ENCODE data around the gene CEP97. TPM values are rescaled to one million over a fixed set of nuclear protein-coding genes. Genes with fewer than 3 reads are reported as not detected.
A peak's percentile ranks its signal among the peaks of the same experiment; 100 is the strongest.

CEP97 gene
- total and polyA plus RNA-seq, 11 donors: 1.9 to 12.3 (median 6.8) TPM

DNA sequence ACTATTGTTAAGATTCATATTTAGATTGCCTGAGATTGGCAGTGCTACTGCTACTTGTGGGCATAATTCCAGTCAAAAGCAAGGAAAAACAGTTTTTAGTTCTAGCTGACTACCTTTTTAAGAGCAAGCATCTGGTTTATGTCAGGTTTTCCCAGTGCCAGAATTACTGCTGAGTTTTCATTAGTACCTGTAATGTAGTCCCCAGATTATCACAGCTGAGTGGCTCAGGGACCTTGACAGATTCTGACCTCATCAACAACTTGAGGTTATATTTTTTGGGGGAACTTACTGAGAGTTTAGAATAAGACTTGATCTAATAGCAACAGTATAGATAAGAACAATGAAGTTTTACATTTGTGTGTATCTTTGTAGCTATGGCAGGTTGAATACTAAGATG is 85.6 kb downstream of the CEP97 start:
- intact Hi-C loops (cut with DNase I): loop anchor here in 5 of 10 donors (2.0 to 10.0 kb wide), 5 partner anchors 37 to 727 kb away; partner anchors contain the start of gene NFKBIZ (in 1 of the 5)
- Histone ChIP-seq H3K9me3 (peaks cover 0 to 6% (median 0%) of the 10 kb centered on the region in 12 donors), H3K27ac (peak overlapping the region in 2 of 12 donors; percentile 31 to 63), H3K4me3 (no peak overlapping the region), H3K4me1 (peaks cover 0 to 30% (median 18%) of the 10 kb centered on the region in 12 donors), H3K36me3 (peaks cover 0 to 28% (median 6%) of the 10 kb centered on the region in 9 donors), H3K27me3 (no peaks in the 10 kb centered on the region)
- ATAC-seq (no peak), DNase-seq (no peak)
- TF ChIP-seq, protein P1, sequence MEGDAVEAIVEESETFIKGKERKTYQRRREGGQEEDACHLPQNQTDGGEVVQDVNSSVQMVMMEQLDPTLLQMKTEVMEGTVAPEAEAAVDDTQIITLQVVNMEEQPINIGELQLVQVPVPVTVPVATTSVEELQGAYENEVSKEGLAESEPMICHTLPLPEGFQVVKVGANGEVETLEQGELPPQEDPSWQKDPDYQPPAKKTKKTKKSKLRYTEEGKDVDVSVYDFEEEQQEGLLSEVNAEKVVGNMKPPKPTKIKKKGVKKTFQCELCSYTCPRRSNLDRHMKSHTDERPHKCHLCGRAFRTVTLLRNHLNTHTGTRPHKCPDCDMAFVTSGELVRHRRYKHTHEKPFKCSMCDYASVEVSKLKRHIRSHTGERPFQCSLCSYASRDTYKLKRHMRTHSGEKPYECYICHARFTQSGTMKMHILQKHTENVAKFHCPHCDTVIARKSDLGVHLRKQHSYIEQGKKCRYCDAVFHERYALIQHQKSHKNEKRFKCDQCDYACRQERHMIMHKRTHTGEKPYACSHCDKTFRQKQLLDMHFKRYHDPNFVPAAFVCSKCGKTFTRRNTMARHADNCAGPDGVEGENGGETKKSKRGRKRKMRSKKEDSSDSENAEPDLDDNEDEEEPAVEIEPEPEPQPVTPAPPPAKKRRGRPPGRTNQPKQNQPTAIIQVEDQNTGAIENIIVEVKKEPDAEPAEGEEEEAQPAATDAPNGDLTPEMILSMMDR (IDR thresholded peaks at IDR 0.05): no peak
- no peak for TF ChIP-seq POLR2A (IDR thresholded peaks at IDR 0.05)

DNA sequence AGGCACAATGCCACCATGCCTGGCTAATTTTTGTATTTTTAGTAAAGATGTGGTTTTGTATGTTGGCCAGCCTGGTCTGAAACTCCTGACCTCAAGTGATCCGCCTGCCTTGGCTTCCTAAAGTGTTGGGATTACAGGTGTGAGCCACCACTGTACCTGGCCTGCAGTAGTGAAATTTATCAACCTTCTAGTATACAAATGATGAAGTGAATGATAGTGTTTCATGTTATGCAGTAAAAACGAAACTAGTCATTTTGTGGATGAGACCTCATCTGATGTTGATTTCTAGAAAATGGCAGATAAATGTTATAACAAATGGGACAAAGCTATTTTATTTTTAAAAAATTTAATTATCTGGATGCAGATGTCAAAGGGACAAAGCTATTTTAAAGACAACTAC is 87.5 kb downstream of the CEP97 start:
- Histone ChIP-seq H3K4me3 (no peak overlapping the region), H3K9me3 (peaks cover 0 to 6% (median 0%) of the 10 kb centered on the region in 12 donors), H3K36me3 (peaks cover 0 to 20% (median 7%) of the 10 kb centered on the region in 9 donors), H3K27me3 (no peaks in the 10 kb centered on the region), H3K27ac (no peak overlapping the region), H3K4me1 (peaks cover 0 to 35% (median 20%) of the 10 kb centered on the region in 12 donors)
- intact Hi-C loops (cut with DNase I): loop anchor here in 7 of 10 donors (2.0 to 10.0 kb wide), 5 partner anchors 35 to 725 kb away; partner anchors contain the start of gene NFKBIZ (in 1 of the 7)
- ATAC-seq: no peak
- no peak for DNase-seq
- WGBS, 4 donors: 92 to 97% (median 94%) methylated on average over 2 of the region's 2 CpGs
- no peak for TF ChIP-seq POLR2A (IDR thresholded peaks at IDR 0.05)
- TF ChIP-seq, protein P1 (IDR thresholded peaks at IDR 0.05): no peak

DNA sequence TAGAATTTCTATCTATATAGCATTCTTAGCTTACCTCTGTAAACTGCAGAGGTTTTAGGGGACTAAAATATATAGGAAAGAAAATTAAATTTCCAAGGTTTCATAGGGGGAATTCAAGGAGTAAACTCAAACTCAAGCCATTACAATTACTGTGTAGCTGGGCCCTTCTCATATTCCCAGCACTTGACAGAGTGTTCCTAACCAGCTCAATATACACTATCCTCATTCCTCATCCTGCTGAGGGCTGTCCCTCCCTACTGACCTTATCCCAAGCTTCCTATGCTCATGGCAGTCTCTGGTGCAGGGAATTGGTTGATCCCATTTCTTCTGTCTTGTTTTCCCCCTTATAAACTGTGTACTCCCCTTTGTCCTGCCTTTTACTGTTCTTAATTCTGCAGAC is 88.5 kb downstream of the CEP97 start:
- Histone ChIP-seq H3K27me3 (no peaks in the 10 kb centered on the region), H3K4me3 (no peak overlapping the region), H3K9me3 (peaks cover 0 to 6% (median 0%) of the 10 kb centered on the region in 12 donors), H3K36me3 (peaks cover 0 to 20% (median 13%) of the 10 kb centered on the region in 9 donors), H3K4me1 (peaks cover 0 to 39% (median 20%) of the 10 kb centered on the region in 12 donors), H3K27ac (no peak overlapping the region)
- intact Hi-C loops (cut with DNase I): loop anchor here in 7 of 10 donors (2.0 to 10.0 kb wide), 5 partner anchors 34 to 724 kb away; partner anchors contain the start of gene NFKBIZ (in 1 of the 7)
- ATAC-seq (no peak), DNase-seq (no peak)
- TF ChIP-seq, protein P1 (IDR thresholded peaks at IDR 0.05): no peak
- no peak for TF ChIP-seq POLR2A (IDR thresholded peaks at IDR 0.05)

DNA sequence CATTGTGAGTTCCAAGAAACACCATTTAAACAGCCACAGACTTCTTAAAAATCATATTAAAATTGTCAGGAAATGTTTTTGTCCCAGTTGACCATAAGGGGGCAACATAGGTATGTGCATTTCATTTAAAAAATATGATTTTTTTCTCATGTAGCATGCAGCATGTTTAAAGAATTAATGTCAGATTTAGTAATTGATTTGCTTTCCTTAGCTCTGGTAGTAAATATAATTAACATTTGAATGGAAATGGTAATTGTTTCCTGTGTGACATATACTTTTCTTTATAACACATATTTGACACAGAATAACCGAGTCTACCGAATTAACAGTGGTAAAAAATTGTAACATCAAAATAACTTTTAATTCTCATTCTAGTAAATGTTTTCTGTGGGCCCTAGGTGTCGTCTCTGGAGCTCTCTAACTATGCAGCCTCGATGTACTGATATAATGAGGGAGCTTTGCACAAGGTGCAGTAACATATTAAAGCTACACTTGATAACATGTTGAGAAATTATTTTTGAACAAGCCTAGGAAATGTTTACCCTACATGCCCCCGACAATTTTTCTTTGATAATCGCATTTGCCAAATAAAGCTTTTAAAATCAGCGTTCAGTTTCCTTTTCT is 89.5 kb downstream of the CEP97 start:
- Histone ChIP-seq H3K36me3 (peaks cover 0 to 23% (median 13%) of the 10 kb centered on the region in 9 donors), H3K27ac (peak overlapping the region in 1 of 12 donors; percentile 1), H3K4me3 (no peak overlapping the region), H3K27me3 (no peaks in the 10 kb centered on the region), H3K4me1 (peaks cover 0 to 43% (median 20%) of the 10 kb centered on the region in 12 donors), H3K9me3 (peaks cover 0 to 6% (median 0%) of the 10 kb centered on the region in 12 donors)
- intact Hi-C loops (cut with DNase I): loop anchor here in 7 of 10 donors (2.0 to 10.0 kb wide), 5 partner anchors 33 to 723 kb away; partner anchors contain the start of gene NFKBIZ (in 1 of the 7)
- no peak for DNase-seq
- ATAC-seq: no peak
- WGBS, 4 donors: 53 to 62% (median 56%) methylated on average over 7 of the region's 7 CpGs
- TF ChIP-seq POLR2A (IDR thresholded peaks at IDR 0.05): no peak
- TF ChIP-seq, protein P1 (IDR thresholded peaks at IDR 0.05): peak; percentile 19 to 72 (median 59)

Measured in heart left ventricle (tissue), 16 donors.